22Rv1 (cell line): ENCODE measurements around the gene CDK6.

ENCODE experiments used
- H3K27ac ChIP-seq: fragments of 450-650 bp; 2 replicates; pipeline ENCODE4 v1.5.1; 2017
- CTCF ChIP-seq: fragments of 450-650 bp; IDR thresholded peaks from 2 replicates; pipeline ENCODE4 v1.5.1; 2017; ENCODE audit warnings: mild to moderate bottlenecking
- ZFX ChIP-seq: fragments of 450-650 bp; IDR thresholded peaks from 2 replicates; pipeline ENCODE4 v1.6.1; 2017; ENCODE audit warnings: antibody characterized with exemption, borderline replicate concordance

The CDK6 gene

GRCh38 chr7:92833024-92833765, 3.2 kb downstream of the CDK6 start:
- H3K27ac ChIP-seq = peak overlapping the region; percentile 79
- TF ChIP-seq ZFX = no peak
- peak; percentile 95 for TF ChIP-seq CTCF

GRCh38 chr7:92832534-92833023, 3.8 kb downstream of the CDK6 start:
- peak overlapping the region; percentile 79 for H3K27ac ChIP-seq
- no peak for TF ChIP-seq CTCF
- no peak for TF ChIP-seq ZFX

- TF ChIP-seq ZFX (no peak), CTCF (no peak)
- no peak overlapping the region for H3K27ac ChIP-seq
These were observed 4.4 kb downstream of the CDK6 start for GRCh38 chr7:92831716-92832533.

GRCh38 chr7:92830532-92831110, 5.8 kb downstream of the CDK6 start:
- TF ChIP-seq ZFX = no peak
- no peak for TF ChIP-seq CTCF
- no peak overlapping the region for H3K27ac ChIP-seq

- H3K27ac ChIP-seq = no peak overlapping the region
- TF ChIP-seq ZFX = no peak
These were observed 6.3 kb downstream of the CDK6 start for GRCh38 chr7:92830027-92830426.

- no peak overlapping the region for H3K27ac ChIP-seq
- TF ChIP-seq ZFX (no peak), CTCF (no peak)
These were observed 8.8 kb downstream of the CDK6 start for GRCh38 chr7:92827464-92828120.

- H3K27ac ChIP-seq = no peak overlapping the region
- TF ChIP-seq CTCF = no peak
- no peak for TF ChIP-seq ZFX
These were observed 10.0 kb downstream of the CDK6 start for GRCh38 chr7:92826258-92826938.
